GM10266 (cell line): ENCODE measurements around the gene CTU1.

Experiments used
- DNase-seq: peaks from one replicate; pipeline ENCODE4 v3.0.0; 2012; ENCODE audit errors: extremely low spot score
- TF ChIP-seq, protein P1 (sequence below): IDR thresholded peaks from 2 replicates; pipeline ENCODE4 v1.5.1; 2012; ENCODE audit warnings: mild to moderate bottlenecking, low read depth; ENCODE audit not compliant: control insufficient read depth, insufficient read depth; ENCODE audit errors: missing control alignments

The CTU1 gene

DNA sequence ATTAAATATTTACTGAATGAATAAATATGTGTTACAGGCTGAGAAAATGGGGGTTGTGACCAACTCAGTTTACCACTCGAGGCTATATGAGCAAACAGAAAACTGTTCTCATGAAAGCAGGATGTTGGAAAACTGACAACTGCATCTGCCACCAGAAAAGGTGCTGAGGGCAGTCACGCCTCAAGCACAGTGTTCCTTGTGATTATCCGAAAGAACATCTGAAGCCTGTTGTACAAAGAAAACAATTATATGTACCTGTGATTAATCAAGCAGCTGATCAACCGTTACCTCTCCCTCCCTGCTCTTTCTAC lies 37.2 kb downstream of the CTU1 start:
- TF ChIP-seq, protein P1, sequence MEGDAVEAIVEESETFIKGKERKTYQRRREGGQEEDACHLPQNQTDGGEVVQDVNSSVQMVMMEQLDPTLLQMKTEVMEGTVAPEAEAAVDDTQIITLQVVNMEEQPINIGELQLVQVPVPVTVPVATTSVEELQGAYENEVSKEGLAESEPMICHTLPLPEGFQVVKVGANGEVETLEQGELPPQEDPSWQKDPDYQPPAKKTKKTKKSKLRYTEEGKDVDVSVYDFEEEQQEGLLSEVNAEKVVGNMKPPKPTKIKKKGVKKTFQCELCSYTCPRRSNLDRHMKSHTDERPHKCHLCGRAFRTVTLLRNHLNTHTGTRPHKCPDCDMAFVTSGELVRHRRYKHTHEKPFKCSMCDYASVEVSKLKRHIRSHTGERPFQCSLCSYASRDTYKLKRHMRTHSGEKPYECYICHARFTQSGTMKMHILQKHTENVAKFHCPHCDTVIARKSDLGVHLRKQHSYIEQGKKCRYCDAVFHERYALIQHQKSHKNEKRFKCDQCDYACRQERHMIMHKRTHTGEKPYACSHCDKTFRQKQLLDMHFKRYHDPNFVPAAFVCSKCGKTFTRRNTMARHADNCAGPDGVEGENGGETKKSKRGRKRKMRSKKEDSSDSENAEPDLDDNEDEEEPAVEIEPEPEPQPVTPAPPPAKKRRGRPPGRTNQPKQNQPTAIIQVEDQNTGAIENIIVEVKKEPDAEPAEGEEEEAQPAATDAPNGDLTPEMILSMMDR, result no peak
- DNase-seq, result no peak

DNA sequence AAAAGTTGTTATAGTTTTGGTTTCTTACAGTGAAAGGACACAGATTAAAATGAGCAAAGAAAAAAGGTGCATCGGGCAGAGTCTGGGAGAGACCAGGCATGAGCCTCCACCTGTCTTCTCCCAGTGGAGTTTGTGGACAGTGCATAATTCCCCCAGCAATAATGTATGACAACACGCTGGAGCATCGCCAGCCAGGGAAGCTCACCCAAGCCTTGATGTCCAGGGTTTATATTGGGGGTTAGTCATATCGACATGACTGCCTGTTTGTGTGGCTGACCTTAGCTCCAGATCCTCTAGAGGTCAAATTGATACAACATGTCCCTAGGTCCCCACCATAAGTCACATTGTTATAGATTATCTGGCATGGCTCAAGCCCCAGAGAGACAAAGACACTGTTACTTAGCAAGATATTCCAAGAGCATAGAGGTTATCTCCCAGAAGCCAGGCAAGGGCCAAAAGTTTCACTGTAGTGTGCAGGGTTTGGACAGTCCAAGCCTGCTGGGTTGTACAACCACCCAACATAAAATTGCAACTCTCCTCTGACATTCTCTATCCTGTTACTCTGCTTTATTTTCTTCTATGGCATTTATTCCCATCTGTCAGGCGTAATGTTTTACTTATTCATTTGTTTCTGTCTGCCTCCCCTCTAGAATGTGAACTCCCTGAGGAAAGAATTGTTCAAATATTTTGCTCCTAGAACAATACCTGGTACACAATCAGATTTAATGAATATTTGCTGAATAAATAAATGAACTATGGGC lies 37.7 kb downstream of the CTU1 start:
- TF ChIP-seq, protein P1, result no peak
- no peak for DNase-seq

DNA sequence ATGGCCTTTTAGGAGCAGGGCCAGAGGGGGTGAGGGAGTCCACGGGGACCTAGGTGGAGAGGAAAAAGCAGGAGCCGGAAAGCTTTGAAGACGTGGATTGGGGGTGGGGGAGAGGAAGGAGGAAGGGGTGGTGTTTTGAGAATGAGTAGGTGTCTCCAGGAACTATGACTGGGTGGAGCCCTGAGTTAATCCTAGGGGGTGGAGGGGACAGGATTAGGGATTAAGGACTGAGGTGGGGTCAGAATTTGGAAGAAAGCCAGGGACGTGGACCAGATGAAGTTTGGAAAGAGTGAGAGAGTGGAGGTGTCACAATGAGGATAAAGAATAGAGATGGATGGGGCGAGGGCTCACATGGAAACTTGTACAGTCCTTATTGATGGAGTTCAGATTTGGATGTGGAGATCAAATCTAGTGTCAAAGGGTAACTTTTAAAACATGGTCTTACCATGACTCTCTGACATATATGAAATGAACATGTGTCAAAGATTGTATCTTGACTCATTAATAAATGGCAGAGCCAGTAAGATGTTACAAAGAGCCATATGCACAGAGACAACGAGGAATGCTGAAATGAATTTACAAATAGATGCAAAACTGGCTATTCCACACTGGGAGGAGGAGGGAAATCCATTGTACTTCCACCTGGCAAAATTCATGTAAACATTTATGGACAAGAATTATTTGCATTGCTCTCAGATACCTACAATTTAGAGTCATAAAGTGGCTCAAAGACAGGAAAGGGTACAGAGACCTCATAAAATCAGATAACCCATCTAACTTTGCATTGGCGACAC lies 41.6 kb downstream of the CTU1 start:
- no peak for DNase-seq

DNA sequence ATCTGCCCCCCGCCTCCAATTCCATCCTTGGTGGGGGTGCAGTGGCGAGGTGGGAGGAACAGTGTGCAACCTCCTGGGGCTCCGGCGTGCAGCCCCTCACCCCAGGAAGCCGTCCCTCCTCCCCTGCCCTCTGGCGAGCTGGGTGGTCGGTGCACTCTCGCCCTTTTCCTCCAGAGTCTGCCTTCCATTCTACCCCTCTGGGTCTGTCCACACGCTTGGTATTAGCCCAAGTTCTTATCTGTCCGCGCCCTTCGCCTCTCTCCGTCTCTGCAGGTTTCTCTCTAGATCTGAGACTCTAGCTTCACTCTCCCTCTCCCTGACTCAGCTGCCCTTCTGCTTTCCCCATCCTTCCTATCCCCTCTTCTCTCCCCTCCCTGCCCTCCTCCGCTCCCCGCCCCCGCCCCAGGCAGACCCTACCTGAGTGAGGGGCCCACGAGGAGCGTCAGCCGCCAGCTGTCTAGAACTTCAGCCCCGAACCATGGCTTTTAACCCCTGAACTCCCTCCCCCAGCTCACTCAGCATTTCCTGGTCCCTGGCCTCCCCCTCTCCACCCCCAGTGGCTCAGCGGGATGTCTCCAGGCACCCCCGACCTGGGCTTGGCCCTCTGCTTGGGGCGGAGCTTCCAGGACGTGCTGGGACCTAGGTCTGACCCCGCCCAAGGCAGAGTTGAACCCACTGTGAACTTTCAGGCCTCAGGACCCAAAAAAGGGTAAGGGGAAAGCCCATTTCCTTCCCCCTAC lies 42.8 kb downstream of the CTU1 start:
- TF ChIP-seq, protein P1, result no peak
- DNase-seq, result no peak

More for the DNA sequence above, 41.6 kb downstream of the CTU1 start:
- TF ChIP-seq, protein P1, result no peak

DNA sequence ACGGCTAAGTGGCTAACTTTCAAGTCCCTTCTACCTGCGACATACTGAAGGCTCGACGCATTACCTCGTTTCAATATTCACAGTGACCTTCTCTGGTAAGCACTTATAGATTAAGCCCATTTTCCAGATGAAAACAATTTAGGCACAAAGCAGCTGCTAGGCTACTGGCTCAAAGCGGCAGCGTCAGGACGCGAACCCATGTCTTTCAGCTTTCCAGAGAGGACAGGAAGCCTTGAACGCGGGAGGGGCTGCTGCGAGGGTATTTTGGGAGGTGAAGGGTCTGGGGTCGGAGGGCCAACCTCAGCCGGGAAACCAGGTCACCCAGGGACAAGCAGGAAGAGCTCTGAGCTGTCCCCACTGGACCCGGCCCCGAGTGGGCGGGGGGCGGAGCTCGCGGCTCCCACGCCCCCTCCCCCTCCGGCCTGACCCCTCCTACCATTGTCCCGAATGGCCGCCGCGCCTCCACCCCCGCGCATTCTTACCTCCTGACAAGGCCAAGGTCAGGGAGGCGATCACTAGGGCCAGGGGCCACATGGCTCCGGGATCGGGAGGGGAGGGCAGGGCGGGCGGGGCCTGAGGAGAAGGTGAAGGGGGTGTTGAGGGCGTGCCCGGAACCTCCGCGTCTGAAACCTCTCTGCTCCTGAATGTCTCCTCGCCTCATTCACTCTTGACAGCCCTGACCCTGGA lies 43.5 kb downstream of the CTU1 start, which contains the start of gene KLK13:
KLK13 (minus strand) TSS at position 559 of the 687 bp plus-strand sequence; CDS start at position 534, 25 bp downstream.
- no peak for DNase-seq
- TF ChIP-seq, protein P1, result no peak

DNA sequence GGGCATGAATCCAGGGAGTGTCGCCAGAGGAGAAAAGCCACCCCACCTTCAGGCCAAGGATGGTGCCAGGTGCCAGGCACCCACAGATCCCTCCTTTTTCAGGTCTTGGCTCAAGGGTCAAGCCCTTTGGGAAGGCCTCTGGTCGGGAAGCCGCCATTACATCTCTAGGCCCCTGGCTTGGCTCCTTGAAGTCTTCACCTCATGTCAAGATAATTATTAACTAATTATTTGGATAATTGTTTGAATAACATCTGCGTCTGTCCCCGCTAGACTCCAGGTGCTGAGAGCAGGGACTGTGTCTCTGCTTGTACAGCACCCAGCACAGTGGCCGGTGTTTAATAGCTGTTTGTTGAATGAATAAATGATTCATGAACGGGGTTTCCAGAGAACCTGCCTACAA lies 44.5 kb downstream of the CTU1 start:
- TF ChIP-seq, protein P1, result no peak
- no peak for DNase-seq
